Measurements from ENCODE around the gene SYNPO. TPM values are rescaled to one million over a fixed set of nuclear protein-coding genes. Genes with fewer than 3 reads are reported as not detected.
A peak's percentile ranks its signal among the peaks of the same experiment; 100 is the strongest.

The SYNPO gene
- total RNA-seq, 1 donor from 2014 or later = 0.41 TPM

DNA sequence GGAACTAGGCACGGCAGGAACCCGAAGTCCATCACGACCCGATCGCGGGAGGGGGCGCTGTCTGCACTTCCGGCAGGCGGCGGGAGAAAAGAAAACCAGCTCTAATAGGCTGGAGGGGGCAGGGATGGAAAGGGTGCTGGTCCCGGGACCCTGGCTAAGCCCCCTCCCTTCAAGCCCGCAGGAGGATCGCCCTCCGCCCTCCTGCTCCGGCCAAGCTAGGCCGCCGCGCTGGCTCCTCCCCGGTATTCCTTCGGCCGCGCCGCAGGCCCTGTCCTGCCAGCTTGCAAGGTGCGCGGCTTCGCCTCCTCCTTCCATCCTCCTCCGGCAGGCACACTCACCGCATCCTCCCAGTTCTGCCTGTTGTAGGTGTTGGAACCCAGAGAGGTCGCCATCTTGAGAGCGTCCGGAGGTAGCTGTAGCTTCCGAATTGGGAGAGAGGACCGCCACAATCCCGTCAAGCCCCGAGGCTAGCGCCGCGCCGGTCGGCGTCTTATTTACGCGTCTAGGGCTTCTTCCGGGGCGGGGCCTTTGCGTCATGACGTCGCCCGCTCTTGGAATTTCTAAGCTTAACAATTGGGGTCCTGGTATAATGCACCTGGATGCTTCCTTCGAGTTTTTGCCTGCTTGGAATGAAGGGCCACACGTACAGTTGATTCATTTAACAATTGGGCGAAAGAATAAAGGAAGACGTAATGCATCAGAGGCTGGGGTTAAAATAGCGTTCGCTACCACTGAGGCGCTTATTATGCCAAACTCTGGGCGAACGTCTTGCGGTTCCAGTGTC, 60.3 kb downstream of the SYNPO start, which contains the start of gene RBM22:
Gene RBM22, minus strand, starts transcription at position 469 of the 784 bp plus-strand sequence. Its CDS starts 77 bp downstream, at position 392.
- peak within 1 kb of the TSS; percentile 97 for H3K9ac ChIP-seq
- H3K9me3 ChIP-seq (ENCODE audit: low read depth) = no peaks in the 10 kb centered on the region
- H3K27ac ChIP-seq = peak within 1 kb of the TSS; percentile 93
- TF ChIP-seq EZH2phosphoT487 (IDR thresholded peaks at IDR 0.05) (peak; percentile 39), EZH2 (IDR thresholded peaks at IDR 0.05) (no peak)
- TF ChIP-seq, protein P1, sequence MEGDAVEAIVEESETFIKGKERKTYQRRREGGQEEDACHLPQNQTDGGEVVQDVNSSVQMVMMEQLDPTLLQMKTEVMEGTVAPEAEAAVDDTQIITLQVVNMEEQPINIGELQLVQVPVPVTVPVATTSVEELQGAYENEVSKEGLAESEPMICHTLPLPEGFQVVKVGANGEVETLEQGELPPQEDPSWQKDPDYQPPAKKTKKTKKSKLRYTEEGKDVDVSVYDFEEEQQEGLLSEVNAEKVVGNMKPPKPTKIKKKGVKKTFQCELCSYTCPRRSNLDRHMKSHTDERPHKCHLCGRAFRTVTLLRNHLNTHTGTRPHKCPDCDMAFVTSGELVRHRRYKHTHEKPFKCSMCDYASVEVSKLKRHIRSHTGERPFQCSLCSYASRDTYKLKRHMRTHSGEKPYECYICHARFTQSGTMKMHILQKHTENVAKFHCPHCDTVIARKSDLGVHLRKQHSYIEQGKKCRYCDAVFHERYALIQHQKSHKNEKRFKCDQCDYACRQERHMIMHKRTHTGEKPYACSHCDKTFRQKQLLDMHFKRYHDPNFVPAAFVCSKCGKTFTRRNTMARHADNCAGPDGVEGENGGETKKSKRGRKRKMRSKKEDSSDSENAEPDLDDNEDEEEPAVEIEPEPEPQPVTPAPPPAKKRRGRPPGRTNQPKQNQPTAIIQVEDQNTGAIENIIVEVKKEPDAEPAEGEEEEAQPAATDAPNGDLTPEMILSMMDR (IDR thresholded peaks at IDR 0.05) = peak; percentile 58
- no peaks in the 10 kb centered on the region for H3K4me1 Mint-ChIP-seq
- H3K36me3 Mint-ChIP-seq = peaks cover 9% of the 10 kb centered on the region
- H3K27ac Mint-ChIP-seq = no peak within 1 kb of the TSS
- H3K4me3 Mint-ChIP-seq = no peak within 1 kb of the TSS
- peaks cover 6% of the 10 kb centered on the region for H3F3A ChIP-seq (ENCODE audit: low read depth)
- H3K4me2 ChIP-seq = peak within 1 kb of the TSS; percentile 95
- peaks cover 26% of the 10 kb centered on the region for H3K79me2 ChIP-seq (ENCODE audit: low read depth)
- no peaks in the 10 kb centered on the region for H3K27me3 Mint-ChIP-seq (ENCODE audit: insufficient read depth, low read depth)
- peaks cover 11% of the 10 kb centered on the region for H3K36me3 ChIP-seq
- no peaks in the 10 kb centered on the region for H3K9me3 Mint-ChIP-seq
- H3K27me3 ChIP-seq = peaks cover 6% of the 10 kb centered on the region
- H3K4me3 ChIP-seq = peak within 1 kb of the TSS; percentile 94
- DNase-seq (ENCODE audit: low spot score) = peak; percentile 97
- H3K4me1 ChIP-seq = peaks cover 6% of the 10 kb centered on the region
- H4K20me1 ChIP-seq (ENCODE audit: low read depth) = peaks cover 8% of the 10 kb centered on the region
- peak within 1 kb of the TSS; percentile 99 for H2AFZ ChIP-seq (replicated peaks)

DNA sequence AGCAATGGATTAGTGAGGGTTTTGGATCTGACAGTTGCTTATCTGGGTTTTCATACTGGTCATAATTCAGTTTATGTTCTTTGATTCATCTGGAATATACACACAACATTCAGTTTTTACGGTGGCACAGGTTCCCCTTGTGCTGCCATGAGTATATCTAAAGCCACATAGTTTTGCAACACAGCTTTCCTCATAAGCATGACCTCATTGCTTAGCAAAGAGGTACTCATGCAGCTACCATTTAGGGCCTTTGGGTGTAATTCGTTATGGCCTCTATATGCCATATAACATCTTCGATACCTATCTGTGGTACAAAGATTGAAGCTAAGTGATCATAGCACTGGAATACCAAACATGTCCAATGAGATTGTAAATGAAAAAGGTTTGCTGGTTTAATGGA, 63.3 kb downstream of the SYNPO start:
- peaks cover 6% of the 10 kb centered on the region for H3F3A ChIP-seq (ENCODE audit: low read depth)
- H2AFZ ChIP-seq (replicated peaks) = no peak overlapping the region
- H3K79me2 ChIP-seq (ENCODE audit: low read depth) = peaks cover 20% of the 10 kb centered on the region
- no peaks in the 10 kb centered on the region for H3K36me3 Mint-ChIP-seq
- no peak for DNase-seq (ENCODE audit: low spot score)
- H4K20me1 ChIP-seq (ENCODE audit: low read depth) = peaks cover 8% of the 10 kb centered on the region
- H3K27ac ChIP-seq = no peak overlapping the region
- peaks cover 3% of the 10 kb centered on the region for H3K36me3 ChIP-seq
- no peak overlapping the region for H3K4me3 Mint-ChIP-seq
- no peaks in the 10 kb centered on the region for H3K9me3 ChIP-seq (ENCODE audit: low read depth)
- H3K27ac Mint-ChIP-seq = no peak overlapping the region
- TF ChIP-seq EZH2 (IDR thresholded peaks at IDR 0.05) = no peak
- peaks cover 6% of the 10 kb centered on the region for H3K27me3 ChIP-seq
- peaks cover 6% of the 10 kb centered on the region for H3K4me1 ChIP-seq
- no peaks in the 10 kb centered on the region for H3K4me1 Mint-ChIP-seq
- no peak overlapping the region for H3K4me3 ChIP-seq
- no peak overlapping the region for H3K9ac ChIP-seq
- H3K4me2 ChIP-seq = no peak overlapping the region
- H3K9me3 Mint-ChIP-seq = no peaks in the 10 kb centered on the region
- H3K27me3 Mint-ChIP-seq (ENCODE audit: insufficient read depth, low read depth) = no peaks in the 10 kb centered on the region

DNA sequence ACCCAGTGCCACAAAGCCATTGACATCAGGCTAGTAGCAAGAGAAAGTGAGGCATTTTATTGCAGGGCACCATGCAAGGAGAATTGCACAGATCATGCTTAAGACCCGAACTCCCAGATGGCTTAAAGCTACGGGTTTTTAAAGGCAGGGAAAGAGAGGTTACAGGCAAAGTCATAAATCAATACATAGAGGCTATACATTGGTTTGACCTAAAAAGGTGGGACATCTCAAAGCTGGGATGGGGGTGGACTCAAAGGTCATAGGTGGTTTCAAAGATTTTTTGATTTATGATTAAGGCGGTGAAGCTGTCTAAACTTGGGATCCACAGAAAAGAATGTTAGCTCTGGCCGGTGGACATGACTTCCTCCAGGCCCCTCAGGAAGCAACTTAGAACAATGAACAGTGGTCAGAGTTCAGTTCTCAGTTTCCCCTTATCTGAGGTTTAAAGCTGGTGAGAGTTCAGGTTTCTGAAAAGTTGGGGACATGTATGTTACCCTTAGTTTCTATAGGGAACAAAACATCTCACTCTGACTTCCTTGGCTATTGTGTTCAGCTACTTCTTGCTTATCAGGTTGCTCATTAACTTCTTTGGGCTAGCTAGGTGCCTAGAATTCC, 66.4 kb downstream of the SYNPO start:
- no peaks in the 10 kb centered on the region for H3K27me3 Mint-ChIP-seq (ENCODE audit: insufficient read depth, low read depth)
- Histone ChIP-seq H4K20me1 (ENCODE audit: low read depth) (no peaks in the 10 kb centered on the region), H3K27ac (no peak overlapping the region), H3K27me3 (peaks cover 4% of the 10 kb centered on the region), H3K4me1 (no peaks in the 10 kb centered on the region), H3K79me2 (ENCODE audit: low read depth) (no peaks in the 10 kb centered on the region), H3K4me2 (no peak overlapping the region), H3K36me3 (peaks cover 4% of the 10 kb centered on the region), H3K9me3 (ENCODE audit: low read depth) (no peaks in the 10 kb centered on the region), H3K9ac (no peak overlapping the region), H3K4me3 (no peak overlapping the region), H3F3A (ENCODE audit: low read depth) (peaks cover 4% of the 10 kb centered on the region), H2AFZ (replicated peaks) (no peak overlapping the region)
- no peak overlapping the region for H3K27ac Mint-ChIP-seq
- no peak for DNase-seq (ENCODE audit: low spot score)
- no peaks in the 10 kb centered on the region for H3K9me3 Mint-ChIP-seq
- no peak overlapping the region for H3K4me3 Mint-ChIP-seq
- TF ChIP-seq EZH2 (IDR thresholded peaks at IDR 0.05) (no peak), EZH2phosphoT487 (IDR thresholded peaks at IDR 0.05) (no peak)
- TF ChIP-seq, protein P1 (IDR thresholded peaks at IDR 0.05) = no peak
- H3K4me1 Mint-ChIP-seq = no peaks in the 10 kb centered on the region
- H3K36me3 Mint-ChIP-seq = peaks cover 4% of the 10 kb centered on the region

Other genes starting within 250 kb of the SYNPO start
- gene CD74, start 227.8 kb upstream of the SYNPO start, total RNA-seq (ENCODE audit: low replicate concordance) = 9.8 and 25.6 TPM in 2 replicates
- 3,204 and 3,639 TPM in 2 replicates for gene RPS14, start 190.9 kb upstream of the SYNPO start, total RNA-seq (ENCODE audit: low replicate concordance)
- 22.9 and 45.6 TPM in 2 replicates for gene NDST1, start 132.5 kb upstream of the SYNPO start, total RNA-seq (ENCODE audit: low replicate concordance)
- 0.43 and 0.90 TPM in 2 replicates for gene MYOZ3, start 20.6 kb downstream of the SYNPO start, total RNA-seq (ENCODE audit: low replicate concordance)
- 46.1 and 52.4 TPM in 2 replicates for gene RBM22, start 60.4 kb downstream of the SYNPO start, total RNA-seq (ENCODE audit: low replicate concordance)
- gene DCTN4, start 118.4 kb downstream of the SYNPO start, total RNA-seq (ENCODE audit: low replicate concordance) = 50.0 and 65.8 TPM in 2 replicates
- gene SMIM3, start 138.1 kb downstream of the SYNPO start, total RNA-seq (ENCODE audit: low replicate concordance) = 18.4 and 24.6 TPM in 2 replicates
- 0.06 TPM in 1 of 2 replicates, not detected in the other for gene IRGM, start 205.9 kb downstream of the SYNPO start, total RNA-seq (ENCODE audit: low replicate concordance)

Measured in neural progenitor cell (in vitro differentiated cells).